Heart left ventricle (tissue), 16 donors: ENCODE measurements around the gene ZNF804B. TPM values are rescaled to one million over a fixed set of nuclear protein-coding genes. Genes with fewer than 3 reads are reported as not detected.

ENCODE experiments used
- ATAC-seq, 4 donors: fragments of 200-7000 bp; cut with Tn5 transposase; one replicate each; pipeline ENCODE4 v1.9.1; 2020 to 2022; ENCODE audit warnings: moderate library complexity in 4 of 4, mild to moderate bottlenecking in 3 of 4, moderate number of reproducible peaks in 1 of 4
- DNase-seq, 5 donors: peaks; one replicate each; pipeline ENCODE4 v3.0.0-alpha.2; 2020
- H3K27ac ChIP-seq, 12 donors: fragments of 200-600 bp; sonication (generic) in 4 of 12; one replicate each; pipeline versions ENCODE4 v1.5.0 to v1.8.0; 2016 to 2022; ENCODE audit warnings: mild to moderate bottlenecking in 2 of 12
- H3K27me3 ChIP-seq, 9 donors: fragments of 200-600 bp; sonication (generic) in 2 of 9; one replicate each; pipeline versions ENCODE4 v1.5.1 to v1.8.0; 2016 to 2022; ENCODE audit warnings: mild to moderate bottlenecking in 3 of 9
- H3K36me3 ChIP-seq, 9 donors: fragments of 200-600 bp; sonication (generic) in 2 of 9; one replicate each; pipeline versions ENCODE4 v1.5.0 to v1.8.0; 2018 to 2022; ENCODE audit warnings: mild to moderate bottlenecking in 2 of 9
- H3K4me1 ChIP-seq, 12 donors: fragments of 200-600 bp; sonication (generic) in 4 of 12; one replicate each; pipeline versions ENCODE4 v1.5.0 to v1.8.0; 2016 to 2022; ENCODE audit warnings: mild to moderate bottlenecking in 3 of 12
- H3K4me3 ChIP-seq, 12 donors: fragments of 200-600 bp; sonication (generic) in 4 of 12; one replicate each; pipeline versions ENCODE4 v1.5.0 to v1.8.0; 2017 to 2022; ENCODE audit warnings: mild to moderate bottlenecking in 9 of 12, moderate library complexity in 4 of 12
- H3K9me3 ChIP-seq, 12 donors: fragments of 200-600 bp; sonication (generic) in 4 of 12; one replicate each; pipeline versions ENCODE4 v1.5.0 to v1.8.0; 2016 to 2022; ENCODE audit warnings: mild to moderate bottlenecking in 1 of 12
- POLR2A ChIP-seq, 2 donors: fragments of 450-650 bp; IDR thresholded peaks; one replicate each; pipeline ENCODE4 v1.6.1; 2017; ENCODE audit warnings: antibody characterized with exemption in 2 of 2, mild to moderate bottlenecking in 2 of 2, moderate library complexity in 2 of 2
- WGBS, 4 donors: extraction: QIAGEN DNeasy Blood & Tissue Kit in 2 of 4; methylation state at CpG; one replicate each; pipeline versions ENCODE4 v1.1.5 to v1.1.7; 2013 to 2018; 5-methylcytosine and 5-hydroxymethylcytosine counted together
- intact Hi-C, 10 donors: fragments of 100-400 bp; cut with DNase I; formaldehyde crosslinking; loops; one replicate each; pipeline versions ENCODE4 v1.11.1 to v1.14.2; 2022
- polyA plus RNA-seq, 2 donors: library from polyadenylated mRNA; stranded (reverse); fragments of 200-250 nt; gene quantifications; one replicate each; pipeline ENCODE4 v1.2.3, GENCODE V29; 2013
- total RNA-seq, 9 donors: library from RNA; depleted of rRNA in 2 of 9; stranded (reverse); fragments of >200 nt in 2 of 9; fragmentation: NEBNext Ultra II Directional in 3 of 9; extraction: Animal tissue kit (Norgen Biotek cat#: 25700) in 3 of 9; gene quantifications; one replicate each; pipeline versions ENCODE4 v1.1.0 to v1.2.4, GENCODE V29; 2016 to 2023
- TF ChIP-seq, protein P1 (sequence below), 12 donors: fragments of 200-600 bp; sonication (generic) in 4 of 12; IDR thresholded peaks; one replicate each; pipeline versions ENCODE4 v1.5.0 to v1.8.0; 2018 to 2022; ENCODE audit warnings: antibody characterized with exemption in 12 of 12, mild to moderate bottlenecking in 5 of 12
- donor health status: ischemic (EF 13 %, LVEDD 7.1; RV severe dilation, severe dysfunction).
- donor health status: healthy with polysubstance abuse.
- donor health status: DM: no; HTN: yes; CAD: no.
- donor health status: DM: no; HTN: no; CAD: no.
- donor health status: ischemic (EF 25% LVEDD 6.9; RV normal size, moderate dysfunction).
- donor health status: ischemic (EF 25% LVEDD 5.7; RV mildly dilated, moderate dysfunction).
- donor health status: healthy.
- donor health status: DM: yes; HTN: yes; CAD: no.
- donor health status: ischemic (EF 35%, LVEDD 5.7; RV mildly dilated, moderate dysfunction).
- donor health status: nonischemic (EF 11% LVEDD 7.7; RV severe dilation, severe dysfunction).
- donor health status: DM: yes; HTN: yes; CAD: no.
- donor health status: PGD.
- donor health status: ischemic (EF 29% LVEDD 5.4; RV normal size, mild dysfunction).
- donor health status: nonischemic (EF 23%, LVEDD 6.1; RV moderate dilation, normal function).

Gene ZNF804B
- total and polyA plus RNA-seq, 11 donors: not detected

DNA sequence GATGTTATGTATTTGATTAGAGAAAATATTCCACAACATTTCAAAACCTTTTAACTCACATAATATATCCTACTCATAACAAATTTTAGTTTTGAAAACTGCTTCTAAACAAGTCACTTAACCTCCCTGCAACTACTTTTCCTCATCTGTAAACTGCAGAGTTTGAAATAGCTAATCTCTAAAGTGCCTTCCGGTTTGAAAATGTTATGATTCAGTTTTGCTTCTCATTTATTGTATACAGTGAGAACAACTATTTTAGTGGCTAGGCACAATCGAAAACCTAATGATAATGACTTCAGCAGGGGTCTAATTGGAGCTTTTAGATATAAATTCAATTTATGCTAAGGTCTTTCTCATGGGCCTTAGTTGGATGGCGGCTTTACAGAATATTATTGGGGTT lies 66.7 kb downstream of the ZNF804B start:
- intact Hi-C loops: no loop called here
- Histone ChIP-seq H3K4me1 (no peaks in the 10 kb centered on the region), H3K4me3 (no peak overlapping the region), H3K27me3 (no peaks in the 10 kb centered on the region), H3K36me3 (no peaks in the 10 kb centered on the region), H3K9me3 (no peaks in the 10 kb centered on the region), H3K27ac (no peak overlapping the region)
- no peak for TF ChIP-seq POLR2A (IDR thresholded peaks at IDR 0.05)
- TF ChIP-seq, protein P1, sequence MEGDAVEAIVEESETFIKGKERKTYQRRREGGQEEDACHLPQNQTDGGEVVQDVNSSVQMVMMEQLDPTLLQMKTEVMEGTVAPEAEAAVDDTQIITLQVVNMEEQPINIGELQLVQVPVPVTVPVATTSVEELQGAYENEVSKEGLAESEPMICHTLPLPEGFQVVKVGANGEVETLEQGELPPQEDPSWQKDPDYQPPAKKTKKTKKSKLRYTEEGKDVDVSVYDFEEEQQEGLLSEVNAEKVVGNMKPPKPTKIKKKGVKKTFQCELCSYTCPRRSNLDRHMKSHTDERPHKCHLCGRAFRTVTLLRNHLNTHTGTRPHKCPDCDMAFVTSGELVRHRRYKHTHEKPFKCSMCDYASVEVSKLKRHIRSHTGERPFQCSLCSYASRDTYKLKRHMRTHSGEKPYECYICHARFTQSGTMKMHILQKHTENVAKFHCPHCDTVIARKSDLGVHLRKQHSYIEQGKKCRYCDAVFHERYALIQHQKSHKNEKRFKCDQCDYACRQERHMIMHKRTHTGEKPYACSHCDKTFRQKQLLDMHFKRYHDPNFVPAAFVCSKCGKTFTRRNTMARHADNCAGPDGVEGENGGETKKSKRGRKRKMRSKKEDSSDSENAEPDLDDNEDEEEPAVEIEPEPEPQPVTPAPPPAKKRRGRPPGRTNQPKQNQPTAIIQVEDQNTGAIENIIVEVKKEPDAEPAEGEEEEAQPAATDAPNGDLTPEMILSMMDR (IDR thresholded peaks at IDR 0.05): no peak
- 71 to 81% (median 73%) methylated on average over 3 of the region's 3 CpGs for WGBS, 4 donors
- DNase-seq (no peak), ATAC-seq (no peak)

DNA sequence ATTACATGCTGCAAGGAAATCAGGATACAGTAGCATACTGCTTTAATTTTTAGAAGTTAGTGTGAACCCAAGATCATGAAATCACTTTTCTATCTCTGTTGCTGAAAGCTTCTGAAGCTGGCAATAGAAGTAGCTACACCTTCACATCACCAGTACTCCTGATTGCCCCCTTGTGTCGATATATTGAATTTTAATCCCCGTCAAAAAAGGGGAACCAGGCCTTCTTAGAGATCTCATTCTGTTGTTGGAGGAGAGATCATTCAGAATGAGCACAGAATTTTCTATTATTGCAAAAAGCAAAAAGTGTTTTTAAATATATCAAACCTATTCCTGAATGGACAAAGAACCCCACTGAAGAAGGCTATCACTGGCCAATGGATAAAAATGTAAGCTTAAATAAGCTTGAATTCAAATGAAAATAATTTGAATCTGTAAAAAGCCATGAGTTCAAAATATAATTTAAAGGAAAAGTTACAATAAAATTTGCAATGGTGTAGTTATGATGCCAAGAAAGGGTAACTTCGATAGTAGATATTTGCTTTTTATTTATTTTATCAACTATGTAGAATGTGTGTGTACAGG lies 75.7 kb downstream of the ZNF804B start:
- no peaks in the 10 kb centered on the region for H3K36me3 ChIP-seq
- ATAC-seq: no peak
- no peak overlapping the region for H3K4me3 ChIP-seq
- H3K4me1 ChIP-seq: no peaks in the 10 kb centered on the region
- WGBS, 4 donors: 23 to 31% (median 29%) methylated on average over 3 of the region's 3 CpGs
- H3K9me3 ChIP-seq: no peaks in the 10 kb centered on the region
- intact Hi-C loops: loop anchor here in 1 of 10 donors (10.0 kb wide), 1 partner anchor 590 kb away; no protein-coding TSS in a partner anchor
- no peak for TF ChIP-seq POLR2A (IDR thresholded peaks at IDR 0.05)
- TF ChIP-seq, protein P1 (IDR thresholded peaks at IDR 0.05): peak in 8 of 12 donors; percentile 12 to 39 (median 22)
- DNase-seq: no peak
- H3K27me3 ChIP-seq: no peaks in the 10 kb centered on the region
- H3K27ac ChIP-seq: no peak overlapping the region

- Histone ChIP-seq H3K4me1 (no peaks in the 10 kb centered on the region), H3K36me3 (no peaks in the 10 kb centered on the region), H3K27ac (no peak overlapping the region), H3K27me3 (no peaks in the 10 kb centered on the region), H3K4me3 (no peak overlapping the region), H3K9me3 (no peaks in the 10 kb centered on the region)
- intact Hi-C loops: no loop called here
- no peak for TF ChIP-seq POLR2A (IDR thresholded peaks at IDR 0.05)
- TF ChIP-seq, protein P1 (IDR thresholded peaks at IDR 0.05): no peak
- DNase-seq: no peak
- ATAC-seq: no peak
Measured at GRCh38 chr7:88842201-88842600, 82.7 kb downstream of the ZNF804B start.

DNA sequence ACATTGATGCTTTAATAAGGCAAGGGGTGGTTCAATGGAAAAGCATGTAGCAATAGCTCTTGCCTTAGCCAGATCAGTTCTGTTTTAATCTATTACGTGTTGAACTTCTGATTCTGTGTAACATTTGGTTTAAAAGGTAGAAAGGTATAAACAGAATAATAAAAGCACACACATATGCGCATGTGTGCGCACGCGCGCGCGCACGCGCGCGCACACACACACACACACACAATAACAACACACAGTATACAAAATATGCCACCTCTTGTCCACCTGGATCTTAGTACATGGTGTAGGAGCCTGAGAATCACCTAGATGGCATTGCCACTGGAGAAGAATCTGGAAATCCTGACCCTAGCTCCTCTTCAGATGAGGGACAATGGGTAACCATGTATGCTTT lies 85.6 kb downstream of the ZNF804B start:
- TF ChIP-seq, protein P1 (IDR thresholded peaks at IDR 0.05): no peak
- TF ChIP-seq POLR2A (IDR thresholded peaks at IDR 0.05): no peak
- 67 to 87% (median 86%) methylated on average over 12 of the region's 12 CpGs for WGBS, 4 donors
- Histone ChIP-seq H3K4me1 (no peaks in the 10 kb centered on the region), H3K9me3 (no peaks in the 10 kb centered on the region), H3K36me3 (no peaks in the 10 kb centered on the region), H3K27ac (no peak overlapping the region), H3K4me3 (no peak overlapping the region), H3K27me3 (no peaks in the 10 kb centered on the region)
- DNase-seq: no peak
- no peak for ATAC-seq
- intact Hi-C loops: no loop called here
